OCI-LY7 (cell line): ENCODE results near the gene SPAM1. TPM values are rescaled to one million over a fixed set of nuclear protein-coding genes. Genes with fewer than 3 reads are reported as not detected.

Source experiments
- BruUV-seq: library from RNA; stranded (reverse); fragments of 400-500 nt; replicated peaks from 2 replicates; lab custom pipeline; 2021; lab: Mats Ljungman, UMichigan
- CTCF ChIA-PET: fragments of 300-600 bp; sonication (Branson Sonifier 250); formaldehyde crosslinking; loops from one replicate; lab custom pipeline; 2022; ENCODE audit warnings: antibody characterized with exemption; ENCODE audit not compliant: unreplicated experiment; lab: Charles Lee
- POLR2A ChIA-PET: fragments of 300-600 bp; sonication (Branson Sonifier 250); formaldehyde crosslinking; loops from one replicate; lab custom pipeline; 2022; ENCODE audit warnings: antibody characterized with exemption; lab: Charles Lee
- DNase-seq: peaks from one replicate; pipeline ENCODE4 v3.0.0-alpha.2; 2015; ENCODE audit warnings: low spot score
- H2AFZ ChIP-seq: fragments of 200-600 bp; sonication (generic), shearing (Covaris generic); 2 replicates; pipeline ENCODE4 v1.6.1; 2014; ENCODE audit warnings: mild to moderate bottlenecking, antibody characterized with exemption, low read length, moderate library complexity
- H3K27ac ChIP-seq: fragments of 200-600 bp; sonication (generic); 2 replicates; pipeline ENCODE4 v1.5.1; 2014; ENCODE audit warnings: mixed run types, low read depth, mild to moderate bottlenecking, moderate library complexity, low read length, inconsistent platforms; ENCODE audit not compliant: poor library complexity, severe bottlenecking
- H3K36me3 ChIP-seq: fragments of 200-600 bp; sonication (generic); 2 replicates; pipeline ENCODE4 v1.6.1; 2014; ENCODE audit warnings: mild to moderate bottlenecking, antibody characterized with exemption, low read length, moderate library complexity, mixed read lengths; ENCODE audit not compliant: insufficient read depth
- H3K4me1 ChIP-seq: fragments of 200-600 bp; sonication (generic); 2 replicates; pipeline ENCODE4 v1.5.1; 2014; ENCODE audit warnings: mild to moderate bottlenecking, low read length; ENCODE audit not compliant: insufficient read depth, poor library complexity, severe bottlenecking
- H3K4me2 ChIP-seq: fragments of 200-600 bp; sonication (generic); 2 replicates; pipeline ENCODE4 v1.6.1; 2014; ENCODE audit warnings: mild to moderate bottlenecking, low read length
- H3K4me3 ChIP-seq: fragments of 200-600 bp; sonication (generic); 2 replicates; pipeline ENCODE4 v1.5.1; 2014; ENCODE audit warnings: mild to moderate bottlenecking, low read depth, low read length; ENCODE audit not compliant: poor library complexity, severe bottlenecking
- H3K79me2 ChIP-seq: fragments of 200-600 bp; sonication (generic); 2 replicates; pipeline ENCODE4 v1.6.1; 2016; ENCODE audit warnings: low read depth, mild to moderate bottlenecking, low read length, moderate library complexity, mixed read lengths; ENCODE audit not compliant: insufficient read depth
- H3K9me2 ChIP-seq: fragments of 200-600 bp; sonication (generic); 2 replicates; pipeline ENCODE4 v1.6.1; 2016; ENCODE audit warnings: mild to moderate bottlenecking, low read length, mixed read lengths; ENCODE audit not compliant: insufficient read depth
- H3K9me3 ChIP-seq: fragments of 200-600 bp; sonication (generic); 2 replicates; pipeline ENCODE4 v1.6.1; 2014; ENCODE audit warnings: mild to moderate bottlenecking, mixed run types, low read length, mixed read lengths
- H4K20me1 ChIP-seq: fragments of 200-600 bp; sonication (generic); 2 replicates; pipeline ENCODE4 v1.6.1; 2014; ENCODE audit warnings: mild to moderate bottlenecking, antibody characterized with exemption, low read length, moderate library complexity, mixed read lengths; ENCODE audit not compliant: insufficient read depth
- CTCF ChIP-seq: fragments of 200-600 bp; sonication (generic); conservative IDR thresholded peaks from 2 replicates; pipeline ENCODE4 v1.5.1; 2014; ENCODE audit warnings: mild to moderate bottlenecking, antibody characterized with exemption, low read length, moderate library complexity, mixed read lengths
- EZH2phosphoT487 ChIP-seq: fragments of 200-600 bp; sonication (generic); IDR thresholded peaks from 2 replicates; pipeline ENCODE4 v1.6.1; 2018; ENCODE audit warnings: low read depth, borderline replicate concordance, mild to moderate bottlenecking, mixed run types, antibody characterized with exemption, low read length, moderate library complexity, mixed read lengths
- intact Hi-C: fragments of 100-400 bp; cut with micrococcal nuclease; formaldehyde crosslinking; loops from one replicate; pipeline ENCODE4 v1.10.0; 2022; ENCODE audit not compliant: unreplicated experiment
- total RNA-seq, 2 experiments: library from RNA; depleted of rRNA in 1 of 2; stranded (reverse); fragments of >200 nt in 1 of 2; shearing (Covaris generic) in 1 of 2; gene quantifications; 2 replicates each; pipeline ENCODE4 v1.2.3, GENCODE V29; 2014 to 2022

Gene SPAM1
- total RNA-seq, 2 experiments from 2014 or later = not detected

- no peaks in the 10 kb centered on the region for H3K4me1 ChIP-seq
- H3K4me2 ChIP-seq = no peak overlapping the region
- H3K79me2 ChIP-seq = no peaks in the 10 kb centered on the region
- CTCF ChIA-PET = no interaction called here
- H3K4me3 ChIP-seq = no peak overlapping the region
- intact Hi-C loops = no loop called here
- H3K9me2 ChIP-seq = no peaks in the 10 kb centered on the region
- H4K20me1 ChIP-seq = no peaks in the 10 kb centered on the region
- H3K36me3 ChIP-seq = no peaks in the 10 kb centered on the region
- H2AFZ ChIP-seq = no peak overlapping the region
- no TSS peak for BruUV-seq
- no peak for DNase-seq
- no peak overlapping the region for H3K27ac ChIP-seq
- TF ChIP-seq CTCF (no peak), EZH2phosphoT487 (no peak)
- no peaks in the 10 kb centered on the region for H3K9me3 ChIP-seq
- POLR2A ChIA-PET = no interaction called here
These were observed 4.6 kb downstream of the SPAM1 start for GRCh38 chr7:123929655-123930054.

- no peaks in the 10 kb centered on the region for H4K20me1 ChIP-seq
- H3K27ac ChIP-seq = no peak overlapping the region
- no peak for DNase-seq
- H3K79me2 ChIP-seq = no peaks in the 10 kb centered on the region
- CTCF ChIA-PET = no interaction called here
- no peak overlapping the region for H3K4me3 ChIP-seq
- no peaks in the 10 kb centered on the region for H3K9me2 ChIP-seq
- no TSS peak for BruUV-seq
- H3K4me1 ChIP-seq = no peaks in the 10 kb centered on the region
- TF ChIP-seq EZH2phosphoT487 (no peak), CTCF (no peak)
- intact Hi-C loops = no loop called here
- POLR2A ChIA-PET = no interaction called here
- H2AFZ ChIP-seq = no peak overlapping the region
- 0 out of 2 replicates have a peak, but pooled peaks cover 4% of the 10 kb centered on the region for H3K9me3 ChIP-seq
- H3K36me3 ChIP-seq = no peaks in the 10 kb centered on the region
- no peak overlapping the region for H3K4me2 ChIP-seq
These were observed 10.7 kb downstream of the SPAM1 start for GRCh38 chr7:123935436-123936381.

DNA sequence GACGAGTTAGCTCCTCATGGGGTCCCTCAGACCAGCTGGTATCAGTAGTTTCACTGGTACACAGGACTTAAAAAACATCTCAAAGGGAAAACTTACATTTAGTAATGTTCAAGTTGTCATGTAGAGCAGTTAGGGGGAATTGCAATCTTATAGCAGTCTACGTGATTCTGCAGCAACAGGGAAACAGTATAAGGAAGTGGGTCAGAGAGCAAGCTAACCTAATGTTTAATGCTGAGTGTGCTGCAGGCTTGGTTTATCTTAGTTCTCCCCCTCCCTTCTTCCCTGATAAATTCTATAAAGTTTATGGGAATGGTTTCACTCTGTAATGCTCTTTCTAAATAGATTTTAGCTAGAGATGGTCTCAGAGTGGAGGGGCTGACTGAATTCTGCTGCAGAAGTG lies 11.3 kb downstream of the SPAM1 start:
- no peak for DNase-seq
- intact Hi-C loops = no loop called here
- H3K9me3 ChIP-seq = 0 out of 2 replicates have a peak, but pooled peaks cover 4% of the 10 kb centered on the region
- H3K27ac ChIP-seq = no peak overlapping the region
- H3K4me1 ChIP-seq = no peaks in the 10 kb centered on the region
- ChIA-PET POLR2A (no interaction called here), CTCF (no interaction called here)
- no peak overlapping the region for H3K4me2 ChIP-seq
- no peaks in the 10 kb centered on the region for H3K36me3 ChIP-seq
- H2AFZ ChIP-seq = no peak overlapping the region
- H3K9me2 ChIP-seq = no peaks in the 10 kb centered on the region
- no TSS peak for BruUV-seq
- no peaks in the 10 kb centered on the region for H3K79me2 ChIP-seq
- H3K4me3 ChIP-seq = no peak overlapping the region
- no peaks in the 10 kb centered on the region for H4K20me1 ChIP-seq
- TF ChIP-seq EZH2phosphoT487 (no peak), CTCF (no peak)
